ENCODE results near the gene CCDC138. TPM values are rescaled to one million over a fixed set of nuclear protein-coding genes. Genes with fewer than 3 reads are reported as not detected.
A peak's percentile ranks its signal among the peaks of the same experiment; 100 is the strongest.

Gene CCDC138
- total RNA-seq, 1 donor from 2014 or later: 6.5 TPM

- no peak for DNase-seq (ENCODE audit: low read depth in 2 of 2)
Observed at GRCh38 chr2:108893277-108893676, 106.7 kb downstream of the CCDC138 start.

GRCh38 chr2:108894766-108895165, 108.2 kb downstream of the CCDC138 start:
- no peak for DNase-seq (ENCODE audit: low read depth in 2 of 2)

GRCh38 chr2:108895188-108895587, 108.6 kb downstream of the CCDC138 start:
- DNase-seq (ENCODE audit: low read depth in 2 of 2): no peak

GRCh38 chr2:108896741-108897140, 110.2 kb downstream of the CCDC138 start:
- no peak for DNase-seq (ENCODE audit: low read depth in 2 of 2)

GRCh38 chr2:108898315-108899082, 111.9 kb downstream of the CCDC138 start:
- DNase-seq (ENCODE audit: low read depth in 2 of 2): no peak

- no peak for DNase-seq (ENCODE audit: low read depth in 2 of 2)
Observed at GRCh38 chr2:108904680-108905079, 118.1 kb downstream of the CCDC138 start.

- no peak for DNase-seq (ENCODE audit: low read depth in 2 of 2)
Observed at GRCh38 chr2:108905176-108905575, 118.6 kb downstream of the CCDC138 start.

GRCh38 chr2:108905906-108906305, 119.3 kb downstream of the CCDC138 start:
- no peak for DNase-seq (ENCODE audit: low read depth in 2 of 2)

- DNase-seq (ENCODE audit: low read depth in 2 of 2): no peak
Observed at GRCh38 chr2:108906403-108907077, 120.0 kb downstream of the CCDC138 start.

- no peak for DNase-seq (ENCODE audit: low read depth in 2 of 2)
Observed at GRCh38 chr2:108907822-108908712, 121.5 kb downstream of the CCDC138 start.

- DNase-seq (ENCODE audit: low read depth in 2 of 2): no peak
Observed at GRCh38 chr2:108908713-108909070, 122.1 kb downstream of the CCDC138 start.

GRCh38 chr2:108909275-108909823, 122.8 kb downstream of the CCDC138 start:
- DNase-seq (ENCODE audit: low read depth in 2 of 2): no peak

GRCh38 chr2:108910011-108910431, 123.5 kb downstream of the CCDC138 start:
- no peak for DNase-seq (ENCODE audit: low read depth in 2 of 2)

GRCh38 chr2:108910541-108911396, 124.2 kb downstream of the CCDC138 start:
- peak in 1 of 2 donors; percentile 10 for DNase-seq (ENCODE audit: low read depth in 2 of 2)

- no peak for DNase-seq (ENCODE audit: low read depth in 2 of 2)
Observed at GRCh38 chr2:108911401-108911800, 124.8 kb downstream of the CCDC138 start.

- no peak for DNase-seq (ENCODE audit: low read depth in 2 of 2)
Observed at GRCh38 chr2:108911807-108912628, 125.4 kb downstream of the CCDC138 start.

GRCh38 chr2:108912629-108912902, 126.0 kb downstream of the CCDC138 start:
- DNase-seq (ENCODE audit: low read depth in 2 of 2): no peak

GRCh38 chr2:108916122-108916795, 129.7 kb downstream of the CCDC138 start:
- no peak for DNase-seq (ENCODE audit: low read depth in 2 of 2)

GRCh38 chr2:108916796-108917421, 130.3 kb downstream of the CCDC138 start:
- no peak for DNase-seq (ENCODE audit: low read depth in 2 of 2)

Measured in dermis microvascular lymphatic vessel endothelial cell (primary cell).